Effector memory CD8-positive, alpha-beta T cell (primary cell): ENCODE data around the gene RIOX2.

Experiments used
- ATAC-seq: fragments of 150-1000 bp; cut with Tn5 transposase; replicated peaks from 2 replicates; pipeline ENCODE4 v1.10.0; 2021; ENCODE audit warnings: mild to moderate bottlenecking, moderate library complexity
- DNase-seq, 3 experiments: peaks; one replicate each; pipeline ENCODE4 v3.0.0; 2021
- H3K27ac Mint-ChIP-seq, 2 donors: one replicate each; pipeline ENCODE4 v1.8.0; 2022; ENCODE audit warnings: mild to moderate bottlenecking in 2 of 2, mixed read lengths in 2 of 2, moderate library complexity in 2 of 2
- H3K27me3 Mint-ChIP-seq, 2 donors: one replicate each; pipeline ENCODE4 v1.8.0; 2022; ENCODE audit warnings: mixed read lengths in 2 of 2
- H3K36me3 Mint-ChIP-seq: one replicate; pipeline ENCODE4 v1.8.0; 2022; ENCODE audit warnings: mild to moderate bottlenecking, moderate library complexity, mixed read lengths; ENCODE audit not compliant: insufficient read depth
- H3K4me1 Mint-ChIP-seq, 2 donors: one replicate each; pipeline ENCODE4 v1.8.0; 2022; ENCODE audit warnings: low read depth in 2 of 2, mixed read lengths in 2 of 2
- H3K4me3 Mint-ChIP-seq, 2 donors: one replicate each; pipeline ENCODE4 v1.8.0; 2022; ENCODE audit warnings: mild to moderate bottlenecking in 2 of 2, mixed read lengths in 2 of 2, moderate library complexity in 2 of 2
- H3K9me3 Mint-ChIP-seq, 2 donors: one replicate each; pipeline ENCODE4 v1.8.0; 2022; ENCODE audit warnings: mixed read lengths in 2 of 2

The RIOX2 gene

GRCh38 chr3:97975466-97975865 lies 3.2 kb upstream of the RIOX2 start:
- ATAC-seq (no peak), DNase-seq (no peak)
- Mint-ChIP-seq H3K36me3 (peaks cover 4% of the 10 kb centered on the region), H3K27me3 (no peaks in the 10 kb centered on the region), H3K9me3 (no peaks in the 10 kb centered on the region), H3K4me3 (no peak overlapping the region), H3K4me1 (peaks cover 2 to 15% of the 10 kb centered on the region in 2 donors), H3K27ac (no peak overlapping the region)

- DNase-seq (no peak), ATAC-seq (no peak)
- peaks cover 4% of the 10 kb centered on the region for H3K36me3 Mint-ChIP-seq
- no peak overlapping the region for H3K27ac Mint-ChIP-seq
- no peaks in the 10 kb centered on the region for H3K27me3 Mint-ChIP-seq
- peaks cover 7 to 20% of the 10 kb centered on the region in 2 donors for H3K4me1 Mint-ChIP-seq
- no peak overlapping the region for H3K4me3 Mint-ChIP-seq
- no peaks in the 10 kb centered on the region for H3K9me3 Mint-ChIP-seq
These were observed 2.8 kb upstream of the RIOX2 start for GRCh38 chr3:97974996-97975395.

GRCh38 chr3:97972976-97973375 lies 745 bp upstream of the RIOX2 start:
- peak overlapping the region; percentile 86 to 89 for H3K4me3 Mint-ChIP-seq
- H3K27ac Mint-ChIP-seq: peak overlapping the region in 1 of 2 donors; percentile 26
- peaks cover 4% of the 10 kb centered on the region for H3K36me3 Mint-ChIP-seq
- peaks cover 12 to 37% of the 10 kb centered on the region in 2 donors for H3K4me1 Mint-ChIP-seq
- no peak for ATAC-seq
- H3K9me3 Mint-ChIP-seq: no peaks in the 10 kb centered on the region
- no peak for DNase-seq
- no peaks in the 10 kb centered on the region for H3K27me3 Mint-ChIP-seq

GRCh38 chr3:97970956-97971620 lies 1.1 kb downstream of the RIOX2 start:
- peak overlapping the region; percentile 86 to 89 for H3K4me3 Mint-ChIP-seq
- peaks cover 13% of the 10 kb centered on the region for H3K36me3 Mint-ChIP-seq
- DNase-seq (no peak), ATAC-seq (no peak)
- peak overlapping the region; percentile 85 to 89 for H3K27ac Mint-ChIP-seq
- H3K4me1 Mint-ChIP-seq: peaks cover 13 to 51% of the 10 kb centered on the region in 2 donors
- H3K27me3 Mint-ChIP-seq: no peaks in the 10 kb centered on the region
- H3K9me3 Mint-ChIP-seq: no peaks in the 10 kb centered on the region

- no peak for ATAC-seq
- H3K27me3 Mint-ChIP-seq: no peaks in the 10 kb centered on the region
- H3K9me3 Mint-ChIP-seq: no peaks in the 10 kb centered on the region
- H3K36me3 Mint-ChIP-seq: peaks cover 17% of the 10 kb centered on the region
- H3K4me1 Mint-ChIP-seq: peaks cover 13 to 51% of the 10 kb centered on the region in 2 donors
- H3K4me3 Mint-ChIP-seq: peak overlapping the region in 1 of 2 donors; percentile 86
- H3K27ac Mint-ChIP-seq: peak overlapping the region in 1 of 2 donors; percentile 85
- no peak for DNase-seq
These were observed 2.1 kb downstream of the RIOX2 start for GRCh38 chr3:97970156-97970555.

- DNase-seq: no peak
- no peaks in the 10 kb centered on the region for H3K27me3 Mint-ChIP-seq
- no peak for ATAC-seq
- peaks cover 21% of the 10 kb centered on the region for H3K36me3 Mint-ChIP-seq
- no peak overlapping the region for H3K27ac Mint-ChIP-seq
- peaks cover 13 to 51% of the 10 kb centered on the region in 2 donors for H3K4me1 Mint-ChIP-seq
- H3K9me3 Mint-ChIP-seq: no peaks in the 10 kb centered on the region
- no peak overlapping the region for H3K4me3 Mint-ChIP-seq
These were observed 2.7 kb downstream of the RIOX2 start for GRCh38 chr3:97969541-97969940.

- H3K27ac Mint-ChIP-seq: no peak overlapping the region
- H3K4me3 Mint-ChIP-seq: no peak overlapping the region
- no peaks in the 10 kb centered on the region for H3K9me3 Mint-ChIP-seq
- no peak for DNase-seq
- no peak for ATAC-seq
- H3K4me1 Mint-ChIP-seq: peaks cover 18 to 59% of the 10 kb centered on the region in 2 donors
- H3K27me3 Mint-ChIP-seq: no peaks in the 10 kb centered on the region
- peaks cover 27% of the 10 kb centered on the region for H3K36me3 Mint-ChIP-seq
These were observed 3.9 kb downstream of the RIOX2 start for GRCh38 chr3:97968376-97968775.

GRCh38 chr3:97967966-97968365 lies 4.3 kb downstream of the RIOX2 start:
- peaks cover 18 to 62% of the 10 kb centered on the region in 2 donors for H3K4me1 Mint-ChIP-seq
- H3K27ac Mint-ChIP-seq: no peak overlapping the region
- no peaks in the 10 kb centered on the region for H3K9me3 Mint-ChIP-seq
- DNase-seq: no peak
- no peaks in the 10 kb centered on the region for H3K27me3 Mint-ChIP-seq
- H3K4me3 Mint-ChIP-seq: no peak overlapping the region
- no peak for ATAC-seq
- peaks cover 27% of the 10 kb centered on the region for H3K36me3 Mint-ChIP-seq

GRCh38 chr3:97960993-97961766 lies 11.1 kb downstream of the RIOX2 start:
- H3K4me1 Mint-ChIP-seq: peaks cover 16 to 24% of the 10 kb centered on the region in 2 donors
- H3K36me3 Mint-ChIP-seq: peaks cover 47% of the 10 kb centered on the region

GRCh38 chr3:97960551-97960950 lies 11.7 kb downstream of the RIOX2 start:
- H3K27ac Mint-ChIP-seq: no peak overlapping the region
- peaks cover 16 to 24% of the 10 kb centered on the region in 2 donors for H3K4me1 Mint-ChIP-seq
- H3K36me3 Mint-ChIP-seq: peaks cover 46% of the 10 kb centered on the region
- H3K27me3 Mint-ChIP-seq: no peaks in the 10 kb centered on the region
- no peak for DNase-seq
- ATAC-seq: no peak
- H3K4me3 Mint-ChIP-seq: no peak overlapping the region
- H3K9me3 Mint-ChIP-seq: no peaks in the 10 kb centered on the region

More at GRCh38 chr3:97960993-97961766, 11.1 kb downstream of the RIOX2 start:
- Mint-ChIP-seq H3K27ac (no peak overlapping the region), H3K9me3 (no peaks in the 10 kb centered on the region), H3K4me3 (no peak overlapping the region), H3K27me3 (no peaks in the 10 kb centered on the region)
- DNase-seq (no peak), ATAC-seq (no peak)

- Mint-ChIP-seq H3K27ac (no peak overlapping the region), H3K4me3 (no peak overlapping the region), H3K27me3 (no peaks in the 10 kb centered on the region), H3K36me3 (peaks cover 41% of the 10 kb centered on the region), H3K9me3 (no peaks in the 10 kb centered on the region), H3K4me1 (peaks cover 16 to 24% of the 10 kb centered on the region in 2 donors)
- DNase-seq: no peak
- ATAC-seq: no peak
These were observed 12.4 kb downstream of the RIOX2 start for GRCh38 chr3:97959872-97960271.

- Mint-ChIP-seq H3K4me3 (no peak overlapping the region), H3K9me3 (no peaks in the 10 kb centered on the region), H3K27ac (no peak overlapping the region), H3K4me1 (peaks cover 11 to 20% of the 10 kb centered on the region in 2 donors), H3K36me3 (peaks cover 39% of the 10 kb centered on the region), H3K27me3 (no peaks in the 10 kb centered on the region)
- ATAC-seq (no peak), DNase-seq (no peak)
These were observed 13.4 kb downstream of the RIOX2 start for GRCh38 chr3:97958796-97959195.

GRCh38 chr3:97958396-97958795 lies 13.8 kb downstream of the RIOX2 start:
- no peak overlapping the region for H3K27ac Mint-ChIP-seq
- peaks cover 11 to 16% of the 10 kb centered on the region in 2 donors for H3K4me1 Mint-ChIP-seq
- H3K27me3 Mint-ChIP-seq: no peaks in the 10 kb centered on the region
- no peaks in the 10 kb centered on the region for H3K9me3 Mint-ChIP-seq
- H3K4me3 Mint-ChIP-seq: no peak overlapping the region
- no peak for ATAC-seq
- peaks cover 37% of the 10 kb centered on the region for H3K36me3 Mint-ChIP-seq
- no peak for DNase-seq
